Suprapubic skin (tissue), 4 donors: ENCODE measurements around the gene HOXA9. TPM values are rescaled to one million over a fixed set of nuclear protein-coding genes. Genes with fewer than 3 reads are reported as not detected.

ENCODE experiments used
- DNase-seq, 2 donors: peaks; one replicate each; pipeline ENCODE4 v3.0.0-alpha.2; 2019; ENCODE audit warnings: low spot score in 2 of 2
- H3K27ac ChIP-seq: fragments of 200-600 bp; sonication (generic); one replicate; pipeline ENCODE4 v1.5.1; 2019
- H3K27me3 ChIP-seq: fragments of 200-600 bp; sonication (generic); one replicate; pipeline ENCODE4 v1.5.1; 2019
- H3K36me3 ChIP-seq: fragments of 200-600 bp; sonication (generic); one replicate; pipeline ENCODE4 v1.5.1; 2019
- H3K4me1 ChIP-seq: fragments of 200-600 bp; sonication (generic); one replicate; pipeline ENCODE4 v1.5.1; 2019
- H3K4me3 ChIP-seq: fragments of 200-600 bp; sonication (generic); one replicate; pipeline ENCODE4 v1.5.1; 2019; ENCODE audit warnings: mild to moderate bottlenecking
- H3K9me3 ChIP-seq: fragments of 200-600 bp; sonication (generic); one replicate; pipeline ENCODE4 v1.5.1; 2019
- CTCF ChIP-seq, 2 donors: fragments of 200-600 bp in 1 of 2; fragments of 450-650 bp in 1 of 2; sonication (generic) in 1 of 2; IDR thresholded peaks; one replicate each; pipeline ENCODE4 v1.5.1; 2016 to 2019; ENCODE audit warnings: antibody characterized with exemption in 2 of 2, mild to moderate bottlenecking in 1 of 2, moderate library complexity in 1 of 2
- EP300 ChIP-seq: sonication (generic); formaldehyde crosslinking; IDR thresholded peaks from one replicate; pipeline ENCODE4 v1.6.1; 2017; ENCODE audit warnings: antibody characterized with exemption
- POLR2A ChIP-seq, 2 donors: fragments of 450-650 bp; IDR thresholded peaks; one replicate each; pipeline ENCODE4 v1.6.1; 2017; ENCODE audit warnings: antibody characterized with exemption in 2 of 2, mild to moderate bottlenecking in 2 of 2, moderate library complexity in 2 of 2
- POLR2AphosphoS5 ChIP-seq, 3 donors: sonication (generic); formaldehyde crosslinking; IDR thresholded peaks; one replicate each; pipeline ENCODE4 v1.6.1; 2017; ENCODE audit warnings: antibody characterized with exemption in 3 of 3
- WGBS: methylation state at CpG from one replicate; pipeline ENCODE4 v1.1.5; 2018; 5-methylcytosine and 5-hydroxymethylcytosine counted together
- total RNA-seq, 4 donors: library from RNA; depleted of rRNA; stranded (reverse); fragments of >200 nt; gene quantifications; one replicate each; pipeline ENCODE4 v1.1.0, GENCODE V29; 2016

The HOXA9 gene
- total RNA-seq, 4 donors from 2014 or later = 26.7 to 64.8 (median 48.7) TPM

DNA sequence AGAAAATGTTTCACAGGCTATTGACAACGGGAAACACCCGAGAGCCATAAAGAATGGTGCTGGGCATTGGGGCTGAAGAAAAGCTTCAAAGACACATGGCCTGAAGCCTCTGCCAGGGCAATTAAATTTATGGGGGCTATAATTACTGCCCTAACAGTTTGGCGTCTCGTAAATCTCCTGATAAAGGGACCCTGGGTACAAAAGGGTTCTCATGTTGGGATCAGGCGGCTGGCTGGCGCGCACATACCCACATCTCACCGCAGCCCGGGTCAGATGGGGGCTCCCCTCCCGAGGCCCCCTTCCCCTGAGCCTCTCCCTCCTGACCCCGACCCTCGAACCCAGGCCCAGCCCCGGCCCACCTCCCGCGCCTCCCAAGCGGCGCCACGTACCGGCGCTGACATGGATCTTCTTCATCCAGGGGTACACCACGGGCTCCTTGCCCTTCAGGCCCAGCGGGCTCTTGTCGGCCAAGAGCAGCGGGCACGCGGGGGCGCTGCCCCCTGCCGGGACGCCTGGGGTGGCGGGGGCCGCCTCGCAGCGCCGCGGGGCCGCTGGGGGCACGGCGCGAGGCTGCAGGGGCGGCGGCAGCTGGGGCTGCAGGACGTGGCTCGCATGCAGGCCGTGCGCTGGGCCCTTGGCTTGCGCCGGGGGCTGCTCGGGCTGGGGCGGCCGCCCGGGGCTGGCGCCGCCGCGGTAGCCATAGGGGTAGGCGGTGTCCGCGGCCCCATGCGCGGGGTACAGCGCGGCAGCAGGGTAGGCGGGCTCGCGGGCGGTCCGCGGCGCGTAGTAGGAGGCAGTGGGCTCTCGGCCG is 35.4 kb downstream of the HOXA9 start:
- TF ChIP-seq CTCF (IDR thresholded peaks at IDR 0.05) = no peak
- TF ChIP-seq POLR2A (IDR thresholded peaks at IDR 0.05) = no peak
- TF ChIP-seq POLR2AphosphoS5 (IDR thresholded peaks at IDR 0.05) = no peak
- TF ChIP-seq EP300 = no peak
- no peaks in the 10 kb centered on the region for H3K36me3 ChIP-seq
- peak overlapping the region; percentile 85 for H3K4me3 ChIP-seq
- peak overlapping the region; percentile 87 for H3K27ac ChIP-seq
- H3K27me3 ChIP-seq = no peaks in the 10 kb centered on the region
- peaks cover 23% of the 10 kb centered on the region for H3K4me1 ChIP-seq
- 26% methylated on average over 25 of the region's 72 CpGs for WGBS
- DNase-seq = peak in 1 of 2 donors; percentile 68
- H3K9me3 ChIP-seq = no peaks in the 10 kb centered on the region

- peak in 1 of 2 donors; percentile 49 for DNase-seq
- H3K27me3 ChIP-seq = no peaks in the 10 kb centered on the region
- H3K36me3 ChIP-seq = no peaks in the 10 kb centered on the region
- no peaks in the 10 kb centered on the region for H3K9me3 ChIP-seq
- WGBS = 91% methylated on average over 28 of the region's 28 CpGs
- peak overlapping the region; percentile 85 for H3K4me3 ChIP-seq
- no peak overlapping the region for H3K27ac ChIP-seq
- TF ChIP-seq EP300 = no peak
- peaks cover 14% of the 10 kb centered on the region for H3K4me1 ChIP-seq
These were observed 36.3 kb downstream of the HOXA9 start for GRCh38 chr7:27128776-27129728.

DNA sequence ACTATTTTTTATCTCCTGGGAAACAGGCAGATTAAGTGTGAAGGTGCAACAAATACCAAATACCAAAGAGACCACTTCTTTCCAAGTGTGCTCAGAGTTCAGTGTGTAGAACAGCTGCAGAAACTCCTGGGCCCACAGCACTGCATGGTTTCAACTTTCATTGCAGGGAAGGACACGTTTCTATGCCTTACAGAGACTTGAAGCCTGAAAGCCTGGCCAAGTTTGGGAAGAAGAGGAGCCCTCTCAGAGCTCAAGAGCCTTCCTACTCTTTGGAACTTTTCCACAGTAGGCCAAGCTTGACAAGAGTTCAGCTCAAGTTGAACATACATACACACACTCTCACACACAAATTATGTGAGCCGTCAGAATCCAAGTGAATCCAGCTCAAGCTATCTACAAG is 37.3 kb downstream of the HOXA9 start:
- Histone ChIP-seq H3K27ac (no peak overlapping the region), H3K4me3 (no peak overlapping the region), H3K4me1 (peaks cover 12% of the 10 kb centered on the region), H3K36me3 (no peaks in the 10 kb centered on the region), H3K9me3 (no peaks in the 10 kb centered on the region), H3K27me3 (no peaks in the 10 kb centered on the region)
- DNase-seq = no peak
- WGBS = 64% methylated on average over 2 of the region's 2 CpGs
- TF ChIP-seq EP300 = no peak
- no peak for TF ChIP-seq POLR2A (IDR thresholded peaks at IDR 0.05)
- no peak for TF ChIP-seq POLR2AphosphoS5 (IDR thresholded peaks at IDR 0.05)
- no peak for TF ChIP-seq CTCF (IDR thresholded peaks at IDR 0.05)

DNA sequence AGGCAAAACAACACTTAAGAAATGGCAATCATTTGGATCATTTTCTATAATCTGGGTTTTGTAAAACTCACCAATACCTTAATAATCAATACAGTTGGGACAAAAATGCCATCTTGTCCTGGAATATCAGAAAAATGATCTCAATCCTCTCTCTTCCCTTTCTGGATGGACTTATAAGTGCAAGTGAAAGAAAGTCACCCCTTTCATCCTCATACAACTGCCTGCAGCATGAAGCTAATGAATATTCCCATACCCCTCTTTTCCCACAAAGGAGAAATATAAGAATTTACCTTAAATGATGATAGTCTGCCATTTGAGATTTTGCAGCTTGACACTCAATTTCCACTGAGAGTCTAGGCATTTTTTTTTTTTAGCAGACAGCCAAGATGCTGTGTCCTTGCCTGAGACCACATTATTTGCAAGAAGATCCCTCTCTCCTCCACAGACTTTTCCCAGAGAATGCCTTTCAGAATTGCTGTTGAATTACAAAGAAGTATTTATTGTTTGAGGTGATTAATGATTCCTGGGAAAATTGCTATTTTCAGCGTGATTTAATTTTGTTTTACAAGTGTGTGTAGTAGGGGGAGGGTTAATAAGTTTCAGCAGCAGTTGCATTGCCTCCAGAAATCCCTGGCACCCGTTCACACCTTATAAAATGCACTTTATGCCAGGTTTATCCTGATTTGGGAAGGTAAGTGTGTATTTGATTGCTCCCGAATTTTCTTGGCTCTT is 38.6 kb downstream of the HOXA9 start:
- no peaks in the 10 kb centered on the region for H3K9me3 ChIP-seq
- no peak for TF ChIP-seq POLR2AphosphoS5 (IDR thresholded peaks at IDR 0.05)
- TF ChIP-seq POLR2A (IDR thresholded peaks at IDR 0.05) = no peak
- no peak for TF ChIP-seq CTCF (IDR thresholded peaks at IDR 0.05)
- TF ChIP-seq EP300 = no peak
- no peaks in the 10 kb centered on the region for H3K36me3 ChIP-seq
- H3K27ac ChIP-seq = no peak overlapping the region
- DNase-seq = no peak
- no peaks in the 10 kb centered on the region for H3K27me3 ChIP-seq
- peaks cover 12% of the 10 kb centered on the region for H3K4me1 ChIP-seq
- no peak overlapping the region for H3K4me3 ChIP-seq
- 52% methylated on average over 3 of the region's 3 CpGs for WGBS

- Histone ChIP-seq H3K27ac (no peak overlapping the region), H3K4me1 (peaks cover 5% of the 10 kb centered on the region), H3K4me3 (no peak overlapping the region), H3K9me3 (no peaks in the 10 kb centered on the region), H3K27me3 (no peaks in the 10 kb centered on the region), H3K36me3 (no peaks in the 10 kb centered on the region)
- DNase-seq = no peak
- TF ChIP-seq EP300 (no peak), POLR2A (IDR thresholded peaks at IDR 0.05) (no peak), CTCF (IDR thresholded peaks at IDR 0.05) (no peak), POLR2AphosphoS5 (IDR thresholded peaks at IDR 0.05) (no peak)
- WGBS = 78% methylated on average over 5 of the region's 5 CpGs
These were observed 39.3 kb downstream of the HOXA9 start for GRCh38 chr7:27125986-27126394.
